Activated T-cell treated with anti-CD3 and anti-CD28 coated beads for 1 hour (primary cell): ENCODE results near the gene SH2B3.
"Not testable (repeated sequence)": the region's sequence is repeated elsewhere in the genome, so short reads cannot be mapped to it uniquely, and the experiment has no call there.

ENCODE experiments used
- DNase-seq: peaks from one replicate; pipeline ENCODE4 v3.0.0-alpha.2; 2020; ENCODE audit warnings: low read depth

The SH2B3 gene

DNA sequence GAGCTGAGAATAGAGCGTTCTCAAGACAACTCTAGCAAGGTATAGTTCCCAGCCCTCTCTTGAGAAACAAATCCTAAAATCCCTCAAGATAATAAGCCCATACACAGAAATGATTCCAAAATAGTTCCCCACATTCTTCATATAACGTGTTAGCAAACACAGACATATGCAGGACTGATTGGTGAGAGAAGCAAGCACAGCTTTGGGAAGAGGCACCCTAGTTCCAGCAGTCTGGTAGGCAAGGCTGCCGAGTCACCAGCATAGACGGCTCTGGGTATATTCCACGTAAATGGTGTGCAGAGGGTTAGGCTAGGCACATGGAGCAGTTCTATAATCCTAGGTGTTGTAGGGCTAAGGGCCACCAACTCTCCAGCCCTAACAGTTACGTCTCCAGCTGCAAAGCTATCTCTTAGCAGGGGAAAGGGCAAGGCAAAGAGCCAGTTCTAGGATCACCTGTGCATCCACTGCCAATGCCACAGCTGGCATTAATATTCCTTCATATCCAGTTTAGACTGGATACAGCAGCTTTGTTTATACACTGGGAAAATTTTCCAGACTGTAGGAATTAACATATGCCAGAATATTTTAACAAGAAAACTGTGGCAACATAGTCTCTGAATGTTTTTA is 52.9 kb downstream of the SH2B3 start:
- DNase-seq, result no peak

DNA sequence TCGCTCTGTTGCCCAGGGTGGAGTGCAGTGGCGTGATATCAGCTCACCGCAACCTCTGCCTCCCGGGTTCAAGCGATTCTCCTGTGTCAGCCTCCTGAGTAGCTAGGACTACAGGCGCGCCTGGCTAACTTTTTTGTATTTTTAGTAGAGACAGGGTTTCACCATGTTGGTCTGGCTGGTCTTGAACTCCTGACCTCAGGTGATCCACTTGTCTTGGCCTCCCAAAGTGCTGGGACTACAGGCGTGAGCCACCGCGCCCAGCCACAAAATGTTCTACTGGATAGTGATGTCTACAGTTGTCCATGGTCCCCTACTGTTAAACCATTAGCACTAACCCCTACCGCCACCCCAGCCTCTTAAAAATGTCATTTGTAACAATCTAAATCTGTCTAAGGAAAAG is 54.4 kb downstream of the SH2B3 start:
- DNase-seq, result not testable (repeated sequence)

DNA sequence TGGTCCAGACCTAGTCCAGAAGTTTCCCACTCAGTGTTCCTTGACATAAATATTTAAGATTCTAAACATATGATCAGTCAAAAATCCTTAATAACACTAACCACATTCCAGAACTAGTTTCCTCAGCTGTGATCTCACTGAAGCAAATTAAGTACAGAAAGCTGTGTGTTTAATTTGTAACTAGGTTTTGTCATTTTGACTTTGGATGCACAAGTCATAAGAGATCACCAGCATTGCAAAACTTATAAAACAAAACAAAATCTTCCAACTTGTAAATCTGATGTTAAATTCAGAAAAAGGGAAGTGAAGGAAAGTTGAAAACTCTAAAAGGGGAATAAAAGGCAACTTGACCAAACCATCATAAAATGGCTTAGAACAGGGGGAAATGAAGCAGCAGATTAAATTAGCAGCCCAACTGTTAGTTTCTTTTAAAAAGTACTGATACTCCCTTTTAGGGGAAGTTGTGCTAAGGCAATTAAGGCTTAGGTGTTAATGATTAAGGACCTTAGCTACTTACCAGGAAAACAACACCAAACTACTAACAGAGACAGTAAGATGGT is 56.6 kb downstream of the SH2B3 start:
- DNase-seq, result no peak

DNA sequence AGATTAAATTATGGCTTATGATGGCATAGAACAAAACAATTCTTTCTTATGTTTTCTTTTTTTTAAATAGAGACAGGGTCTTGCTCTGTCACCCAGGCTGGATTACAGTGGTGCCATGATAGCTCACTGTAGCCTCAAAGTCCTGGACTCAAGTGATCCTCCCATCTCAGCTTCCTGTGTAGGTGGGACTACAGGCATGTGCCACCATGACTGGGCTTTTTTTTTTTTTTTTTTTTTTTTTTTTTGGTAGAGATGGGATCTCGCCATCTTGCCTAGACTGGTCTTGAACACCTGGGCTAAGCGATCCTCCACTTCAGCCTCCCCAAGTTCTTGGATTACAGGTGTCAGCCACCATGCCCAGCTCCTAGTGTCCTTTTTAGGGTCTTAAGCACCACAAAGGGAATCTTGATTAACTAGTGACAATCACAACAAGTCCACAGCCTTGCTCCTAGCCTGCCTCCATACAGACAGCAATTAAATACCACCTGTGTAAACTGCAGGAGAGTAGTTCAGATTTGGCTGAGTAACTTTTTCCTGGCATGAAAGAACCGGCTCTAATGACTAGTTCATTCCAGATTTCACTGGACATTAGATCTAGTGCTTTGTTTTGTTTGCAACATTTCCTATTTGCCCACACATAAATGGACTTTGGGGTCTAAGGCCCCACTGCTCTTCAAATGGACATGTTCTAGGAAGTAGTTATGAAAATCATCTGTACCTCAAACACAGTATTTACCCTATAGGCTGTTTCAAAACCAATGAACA is 61.6 kb downstream of the SH2B3 start:
- no peak for DNase-seq

DNA sequence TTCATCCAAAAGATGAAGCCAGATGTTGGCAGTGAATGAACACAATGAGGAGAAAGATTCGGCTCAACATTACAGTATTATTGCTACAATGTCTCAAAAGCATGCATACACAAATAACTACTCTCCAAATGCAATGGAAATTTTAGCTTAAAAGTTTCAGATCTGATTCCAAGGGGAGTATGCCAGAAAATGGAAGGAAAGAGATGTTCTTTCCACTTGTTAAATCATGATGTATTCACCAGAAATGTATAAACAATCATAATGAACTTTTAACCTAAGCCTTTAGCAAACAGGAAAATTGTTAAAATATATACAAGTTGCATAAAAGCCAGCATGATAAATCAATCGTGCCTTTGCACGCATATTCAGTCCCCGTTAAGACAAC is 62.1 kb downstream of the SH2B3 start:
- no peak for DNase-seq

DNA sequence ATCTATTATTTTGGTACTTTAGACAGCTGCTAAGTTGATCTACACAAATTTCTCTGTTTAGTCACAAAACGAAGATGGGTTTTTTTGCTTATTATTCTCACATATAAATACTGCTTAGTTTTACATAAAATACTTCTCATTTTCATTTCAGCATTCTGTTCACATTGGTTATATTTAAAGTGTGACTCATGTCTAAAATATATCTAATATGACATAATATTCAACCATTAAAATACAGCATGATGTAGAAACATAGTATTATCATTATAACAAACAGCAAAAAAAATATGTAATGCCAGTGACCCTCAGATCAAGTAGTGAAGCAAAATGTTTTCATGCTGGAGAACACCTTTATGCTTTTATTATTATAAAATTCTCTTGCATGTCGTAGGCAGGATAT is 63.7 kb downstream of the SH2B3 start:
- DNase-seq, result no peak

DNA sequence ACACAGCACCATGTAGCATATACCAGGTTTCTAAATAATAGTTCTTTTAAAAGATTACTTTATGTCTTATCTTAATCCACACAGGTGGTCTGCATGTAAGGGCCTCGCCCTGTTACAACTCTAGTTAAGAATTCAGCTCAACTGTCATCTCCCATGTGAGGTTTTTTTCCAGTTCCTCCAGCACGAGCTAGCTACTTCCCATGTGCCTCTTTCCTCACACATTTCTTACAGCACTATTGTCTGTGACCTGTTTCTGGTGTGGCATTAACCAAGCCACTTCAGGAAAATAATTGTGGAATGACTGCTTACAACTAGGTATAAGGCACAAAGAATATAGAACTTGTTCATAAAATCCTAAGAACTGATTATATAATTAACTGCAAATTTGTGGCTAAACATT is 65.5 kb downstream of the SH2B3 start:
- no peak for DNase-seq

DNA sequence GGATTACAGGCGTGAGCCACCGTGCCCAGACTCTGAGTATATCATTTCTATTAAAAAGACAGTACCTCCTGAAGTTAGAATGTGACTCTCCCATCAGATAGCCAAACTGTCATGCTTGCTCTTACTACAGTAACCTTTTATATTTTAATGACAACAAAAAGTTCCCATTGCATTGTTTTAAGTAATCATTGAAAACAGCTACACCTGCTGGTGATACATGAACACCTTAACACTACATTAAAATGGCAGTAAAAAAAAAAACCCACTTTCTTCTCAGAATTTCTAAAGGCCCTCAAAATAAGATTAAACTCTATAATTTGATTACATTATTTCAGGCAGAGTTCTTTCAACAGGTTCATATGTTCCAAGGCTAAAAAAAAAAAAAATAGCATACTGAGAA is 76.7 kb downstream of the SH2B3 start:
- no peak for DNase-seq

DNA sequence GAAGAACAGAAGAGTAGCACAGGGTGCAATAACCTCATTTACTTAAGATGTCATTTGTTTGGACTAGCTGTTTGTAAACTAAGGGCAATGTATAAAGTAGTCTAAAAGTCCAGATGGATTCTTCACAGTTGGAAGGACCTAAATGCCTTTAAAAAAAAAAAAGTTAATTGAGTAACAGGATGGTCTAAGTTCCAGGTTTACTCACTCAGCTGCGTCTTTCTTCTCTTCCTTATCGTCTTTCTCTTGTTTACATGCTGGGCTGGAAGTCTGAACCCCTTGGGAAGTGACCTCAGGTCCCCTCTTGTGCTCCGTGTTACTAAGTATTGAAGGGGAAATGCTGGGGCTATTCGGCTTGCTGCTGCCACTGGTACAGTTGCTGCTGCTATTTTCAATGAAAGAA is 82.5 kb downstream of the SH2B3 start:
- no peak for DNase-seq

DNA sequence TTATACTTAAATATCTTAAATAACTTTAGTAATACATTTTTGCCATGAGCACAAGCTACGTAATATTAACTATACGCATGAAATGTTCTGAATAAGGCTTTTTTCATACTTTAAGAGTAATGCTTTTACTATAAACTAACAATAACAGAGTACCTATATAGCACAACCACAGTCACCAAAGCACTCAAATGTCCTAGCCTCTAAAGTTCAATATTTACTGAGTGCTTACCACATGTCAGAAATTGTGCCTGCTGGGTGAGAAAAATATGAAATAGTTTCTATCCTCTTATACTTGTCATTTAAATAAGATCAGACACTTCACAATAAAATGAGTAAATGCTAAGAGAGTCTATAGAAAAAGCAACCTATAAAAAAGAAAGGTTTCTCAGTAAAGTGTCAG is 83.1 kb downstream of the SH2B3 start:
- DNase-seq, result no peak

DNA sequence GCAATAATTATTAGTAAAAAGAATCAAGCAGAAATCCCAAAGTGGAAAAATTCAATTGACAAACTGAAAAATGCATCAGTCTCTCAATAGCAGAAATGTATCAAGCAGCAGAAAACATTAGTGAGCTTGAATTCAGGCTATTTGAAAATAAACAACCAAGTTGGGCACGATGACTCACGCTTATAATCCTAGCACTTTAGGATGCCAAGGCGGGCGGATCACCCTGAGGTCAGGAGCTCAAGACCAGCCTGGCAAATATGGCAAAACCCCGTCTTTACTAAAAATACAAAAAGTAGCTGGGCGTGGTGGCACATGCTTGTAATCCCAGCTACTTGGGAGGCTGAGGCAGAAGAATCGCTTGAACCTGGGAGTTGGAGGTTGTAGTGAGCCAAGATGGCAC is 87.3 kb downstream of the SH2B3 start:
- not testable (repeated sequence) for DNase-seq

DNA sequence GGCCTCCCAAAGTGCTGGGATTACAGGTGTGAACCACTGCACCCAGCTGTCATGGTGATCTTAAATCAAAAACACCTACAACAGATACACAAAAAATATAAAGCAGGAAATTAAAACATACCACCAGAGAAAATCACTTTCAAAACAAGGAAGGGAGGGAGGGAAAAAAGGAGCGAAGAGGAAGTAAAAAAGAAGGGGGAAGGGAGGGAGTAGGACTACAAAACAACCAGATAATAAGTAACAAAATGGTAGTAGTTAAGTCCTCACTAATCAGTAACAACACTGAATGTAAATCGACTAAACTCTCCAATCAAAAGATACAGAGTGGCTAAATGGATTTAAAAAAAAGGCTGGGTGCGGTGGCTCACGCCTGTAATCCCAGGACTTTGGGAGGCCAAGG is 89.0 kb downstream of the SH2B3 start:
- DNase-seq, result no peak
